Measurements from ENCODE around the gene XPOT.

GRCh38 chr12:64383675-64384074 is 20.5 kb upstream of the XPOT start:
- TF ChIP-seq CTCF (IDR thresholded peaks at IDR 0.05): no peak
- no peak for TF ChIP-seq POLR2A (IDR thresholded peaks at IDR 0.05)

All from testis (tissue), 2 donors.